K562 (cell line): ENCODE measurements around the gene BIRC5. TPM values are rescaled to one million over a fixed set of nuclear protein-coding genes. Genes with fewer than 3 reads are reported as not detected.
A peak's percentile ranks its signal among the peaks of the same experiment; 100 is the strongest.

Source experiments
- CAMTA2 ChIP-seq: fragments of 250-450 bp; sonication (Bioruptor Pico); conservative IDR thresholded peaks from 2 replicates; pipeline ENCODE4 v1.5.1; 2022
- CBX3 ChIP-seq, 2 experiments: IDR thresholded peaks; 1 replicate in 1 of 2; 2 replicates in 1 of 2; pipeline ENCODE4 v1.6.1; 2012; ENCODE audit warnings: inconsistent platforms in 2 of 2, low read length in 2 of 2, borderline replicate concordance in 1 of 2, control low read depth in 1 of 2
- CREM ChIP-seq: IDR thresholded peaks from 2 replicates; pipeline ENCODE4 v1.6.1; 2014; ENCODE audit warnings: antibody characterized with exemption, low read depth
- DIDO1 ChIP-seq: fragments of 450-650 bp; IDR thresholded peaks from 2 replicates; pipeline ENCODE4 v1.6.1; 2016; ENCODE audit warnings: low read depth, missing biosample characterization, missing genetic modification characterization
- EGR1 ChIP-seq: fragments of 450-650 bp; conservative IDR thresholded peaks from 2 replicates; pipeline ENCODE4 v1.6.1; 2017; ENCODE audit warnings: mild to moderate bottlenecking
- GABPA ChIP-seq: fragments of 200-800 bp; sonication (Bioruptor generic); conservative IDR thresholded peaks from 2 replicates; pipeline ENCODE4 v1.6.1; 2016; ENCODE audit warnings: low read depth, missing genetic modification characterization, missing compliant biosample characterization
- GATAD2A ChIP-seq: fragments of 450-650 bp; IDR thresholded peaks from 2 replicates; pipeline ENCODE4 v1.6.1; 2017
- HDAC8 ChIP-seq: fragments of 450-650 bp; IDR thresholded peaks from 2 replicates; pipeline ENCODE4 v1.6.1; 2016; ENCODE audit warnings: mild to moderate bottlenecking, missing genetic modification characterization, moderate library complexity, missing compliant biosample characterization
- JUNB ChIP-seq: fragments of 450-650 bp; formaldehyde crosslinking; conservative IDR thresholded peaks from 2 replicates; pipeline ENCODE4 v1.4.0; 2020; ENCODE audit warnings: mild to moderate bottlenecking
- NR2C1 ChIP-seq, 2 experiments: fragments of 450-650 bp; IDR thresholded peaks; 2 replicates each; pipeline ENCODE4 v1.6.1; 2017; ENCODE audit warnings: mild to moderate bottlenecking in 2 of 2, antibody characterized with exemption in 1 of 2, inconsistent platforms in 1 of 2, missing compliant biosample characterization in 1 of 2, missing genetic modification characterization in 1 of 2
- PRPF4 ChIP-seq: fragments of 200-400 bp; formaldehyde crosslinking; IDR thresholded peaks from one replicate; pipeline ENCODE4 v1.6.1; 2017; ENCODE audit warnings: low read length, low read depth, mild to moderate bottlenecking; ENCODE audit not compliant: insufficient read depth, poor library complexity, severe bottlenecking
- SIRT6 ChIP-seq: IDR thresholded peaks from one replicate; pipeline ENCODE4 v1.6.1; 2012; ENCODE audit warnings: low read depth, mild to moderate bottlenecking, control low read depth, inconsistent platforms, low read length, moderate library complexity
- YBX1 ChIP-seq: fragments of 450-650 bp; IDR thresholded peaks from 2 replicates; pipeline ENCODE4 v1.7.1; 2016; ENCODE audit warnings: mild to moderate bottlenecking
- ZFP30 ChIP-seq: fragments of 250-450 bp; sonication (Bioruptor Pico); IDR thresholded peaks from 2 replicates; pipeline ENCODE4 v1.8.0; 2022; ENCODE audit warnings: moderate library complexity, mild to moderate bottlenecking, inconsistent platforms, borderline replicate concordance
- ZNF124 ChIP-seq: sonication (generic); formaldehyde crosslinking; IDR thresholded peaks from 2 replicates; pipeline ENCODE4 v1.8.1; 2022; ENCODE audit warnings: missing genetic modification reagents
- ZNF175 ChIP-seq: fragments of 200-800 bp; sonication (Bioruptor generic); IDR thresholded peaks from 2 replicates; pipeline ENCODE4 v1.6.1; 2016; ENCODE audit warnings: low read depth, mild to moderate bottlenecking, missing genetic modification characterization, missing compliant biosample characterization
- ZNF232 ChIP-seq: sonication (generic); formaldehyde crosslinking; IDR thresholded peaks from 2 replicates; pipeline ENCODE4 v1.8.0; 2022; ENCODE audit warnings: mild to moderate bottlenecking, missing genetic modification reagents
- ZNF507 ChIP-seq: conservative IDR thresholded peaks from 2 replicates; pipeline ENCODE4 v1.6.1; 2017; ENCODE audit warnings: missing genetic modification characterization, missing compliant biosample characterization
- ZNF75A ChIP-seq: fragments of 450-650 bp; formaldehyde crosslinking; IDR thresholded peaks from 2 replicates; pipeline ENCODE4 v1.4.0; 2020; ENCODE audit warnings: mild to moderate bottlenecking
- ZNF76 ChIP-seq: fragments of 250-450 bp; sonication (Bioruptor Pico); IDR thresholded peaks from 2 replicates; pipeline ENCODE4 v1.4.0; 2020; ENCODE audit warnings: mild to moderate bottlenecking, moderate library complexity, borderline replicate concordance
- polyA plus RNA-seq, 8 experiments: library from polyadenylated mRNA; depleted of rRNA in 4 of 8; stranded (reverse) in 5 of 8; unstranded in 3 of 8; fragments of >200 nt; fragmentation: Nextera tagmentation in 2 of 8; fragmentation: Illumina TruSeq in 1 of 8; extraction: Ambion mirVana in 2 of 8; extraction: Trizol in 1 of 8; gene quantifications; 2 replicates each; pipeline versions ENCODE4 v1.2.1 to v1.2.3, GENCODE V29; 2011 to 2014; ENCODE audit warnings: inconsistent platforms in 1 of 8, missing spikeins in 1 of 8
- total RNA-seq, 7 experiments: library from RNA; depleted of rRNA in 6 of 7; stranded (reverse); fragments of >200 nt in 6 of 7; fragmentation: Illumina TruSeq in 2 of 7; extraction: Trizol in 2 of 7; gene quantifications; 2 replicates each; pipeline versions ENCODE4 v1.2.1 to v1.2.3, GENCODE V29; 2011 to 2021; ENCODE audit warnings: low replicate concordance in 1 of 7
- TF ChIP-seq, protein P1 (sequence below), 2 experiments: fragments of 450-650 bp; IDR thresholded peaks; 2 replicates each; pipeline ENCODE4 v1.6.1; 2016
- TF ChIP-seq, protein P2 (sequence below): fragments of 450-650 bp; conservative IDR thresholded peaks from 2 replicates; pipeline ENCODE4 v1.6.1; 2016; ENCODE audit warnings: missing genetic modification characterization, low read depth, mild to moderate bottlenecking, missing compliant biosample characterization, moderate library complexity
- TF ChIP-seq, protein P3 (sequence below): fragments of 450-650 bp; IDR thresholded peaks from 2 replicates; pipeline ENCODE4 v1.6.1; 2017; ENCODE audit warnings: antibody characterized with exemption, mild to moderate bottlenecking

Gene BIRC5
- total and polyA plus RNA-seq, 9 of the 15 experiments (the other 6 are each of a cell fraction or from before 2014, with no cell fraction given): 64.4 to 140 (median 101) TPM

DNA sequence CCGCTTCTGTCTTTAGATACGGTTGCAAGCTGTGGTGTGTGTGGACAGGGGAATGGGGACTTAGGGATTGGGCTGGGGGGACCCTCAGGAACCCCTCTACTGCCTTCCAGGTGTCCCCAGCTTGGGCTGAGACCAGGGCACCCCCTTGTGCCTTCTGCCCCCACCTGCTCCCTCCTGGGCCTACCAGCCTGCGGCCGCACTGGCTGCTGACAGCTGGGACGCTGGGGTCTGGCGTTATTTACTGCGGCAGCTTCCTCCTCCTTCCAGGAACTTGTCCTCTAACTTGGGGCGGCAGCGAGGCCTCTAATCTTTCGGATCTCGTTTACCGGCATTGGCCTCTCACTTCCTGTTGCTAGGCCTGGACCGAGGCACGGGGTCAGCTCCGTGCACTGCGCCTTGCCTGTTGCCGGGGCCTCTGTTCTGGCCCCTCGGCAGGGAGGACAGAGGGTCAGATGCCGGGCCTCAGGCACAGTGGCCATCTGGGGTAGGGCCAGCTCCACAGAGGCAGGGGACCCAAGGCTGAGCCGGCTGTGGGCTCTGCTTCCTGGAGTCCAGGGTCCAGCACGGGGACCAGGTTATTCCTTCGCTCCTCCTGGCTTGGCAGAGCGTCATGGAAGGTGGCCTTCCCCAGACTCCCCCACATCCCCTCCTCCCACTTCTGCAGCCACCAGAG lies 49.1 kb downstream of the BIRC5 start (continued):
- TF ChIP-seq, protein P1, sequence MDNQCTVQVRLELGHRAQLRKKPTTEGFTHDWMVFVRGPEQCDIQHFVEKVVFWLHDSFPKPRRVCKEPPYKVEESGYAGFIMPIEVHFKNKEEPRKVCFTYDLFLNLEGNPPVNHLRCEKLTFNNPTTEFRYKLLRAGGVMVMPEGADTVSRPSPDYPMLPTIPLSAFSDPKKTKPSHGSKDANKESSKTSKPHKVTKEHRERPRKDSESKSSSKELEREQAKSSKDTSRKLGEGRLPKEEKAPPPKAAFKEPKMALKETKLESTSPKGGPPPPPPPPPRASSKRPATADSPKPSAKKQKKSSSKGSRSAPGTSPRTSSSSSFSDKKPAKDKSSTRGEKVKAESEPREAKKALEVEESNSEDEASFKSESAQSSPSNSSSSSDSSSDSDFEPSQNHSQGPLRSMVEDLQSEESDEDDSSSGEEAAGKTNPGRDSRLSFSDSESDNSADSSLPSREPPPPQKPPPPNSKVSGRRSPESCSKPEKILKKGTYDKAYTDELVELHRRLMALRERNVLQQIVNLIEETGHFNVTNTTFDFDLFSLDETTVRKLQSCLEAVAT (IDR thresholded peaks at IDR 0.05): no peak
- TF ChIP-seq GABPA: peak; percentile 82
- TF ChIP-seq YBX1: no peak
- TF ChIP-seq GATAD2A: peak; percentile 86; the same call in 1 of the 2 replicates
- peak; percentile 74 for TF ChIP-seq ZNF175 (CRISPR knock-in tag)
- TF ChIP-seq SIRT6: no peak
- TF ChIP-seq ZNF76 (CRISPR knock-in tag): no peak
- TF ChIP-seq PRPF4: no peak
- TF ChIP-seq JUNB (CRISPR knock-in tag): no peak
- TF ChIP-seq ZFP30: no peak
- TF ChIP-seq ZNF124 (CRISPR knock-in tag): no peak
- TF ChIP-seq DIDO1 (tag): no peak
- TF ChIP-seq CBX3 (IDR thresholded peaks at IDR 0.05; ENCODE audit: borderline replicate concordance in 1 of 2, low read length in 2 of 2): 0 out of 3 replicates have a peak, but pooled peaks of 1 of the 2 experiments have one; percentile 52
- TF ChIP-seq HDAC8 (tag): no peak; the same call in 1 of the 2 replicates
- no peak for TF ChIP-seq EGR1
- TF ChIP-seq, protein P2, sequence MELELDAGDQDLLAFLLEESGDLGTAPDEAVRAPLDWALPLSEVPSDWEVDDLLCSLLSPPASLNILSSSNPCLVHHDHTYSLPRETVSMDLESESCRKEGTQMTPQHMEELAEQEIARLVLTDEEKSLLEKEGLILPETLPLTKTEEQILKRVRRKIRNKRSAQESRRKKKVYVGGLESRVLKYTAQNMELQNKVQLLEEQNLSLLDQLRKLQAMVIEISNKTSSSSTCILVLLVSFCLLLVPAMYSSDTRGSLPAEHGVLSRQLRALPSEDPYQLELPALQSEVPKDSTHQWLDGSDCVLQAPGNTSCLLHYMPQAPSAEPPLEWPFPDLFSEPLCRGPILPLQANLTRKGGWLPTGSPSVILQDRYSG (tag): peak; percentile 76
- no peak for TF ChIP-seq ZNF507 (tag)
- TF ChIP-seq CAMTA2: no peak
- TF ChIP-seq, protein P3, sequence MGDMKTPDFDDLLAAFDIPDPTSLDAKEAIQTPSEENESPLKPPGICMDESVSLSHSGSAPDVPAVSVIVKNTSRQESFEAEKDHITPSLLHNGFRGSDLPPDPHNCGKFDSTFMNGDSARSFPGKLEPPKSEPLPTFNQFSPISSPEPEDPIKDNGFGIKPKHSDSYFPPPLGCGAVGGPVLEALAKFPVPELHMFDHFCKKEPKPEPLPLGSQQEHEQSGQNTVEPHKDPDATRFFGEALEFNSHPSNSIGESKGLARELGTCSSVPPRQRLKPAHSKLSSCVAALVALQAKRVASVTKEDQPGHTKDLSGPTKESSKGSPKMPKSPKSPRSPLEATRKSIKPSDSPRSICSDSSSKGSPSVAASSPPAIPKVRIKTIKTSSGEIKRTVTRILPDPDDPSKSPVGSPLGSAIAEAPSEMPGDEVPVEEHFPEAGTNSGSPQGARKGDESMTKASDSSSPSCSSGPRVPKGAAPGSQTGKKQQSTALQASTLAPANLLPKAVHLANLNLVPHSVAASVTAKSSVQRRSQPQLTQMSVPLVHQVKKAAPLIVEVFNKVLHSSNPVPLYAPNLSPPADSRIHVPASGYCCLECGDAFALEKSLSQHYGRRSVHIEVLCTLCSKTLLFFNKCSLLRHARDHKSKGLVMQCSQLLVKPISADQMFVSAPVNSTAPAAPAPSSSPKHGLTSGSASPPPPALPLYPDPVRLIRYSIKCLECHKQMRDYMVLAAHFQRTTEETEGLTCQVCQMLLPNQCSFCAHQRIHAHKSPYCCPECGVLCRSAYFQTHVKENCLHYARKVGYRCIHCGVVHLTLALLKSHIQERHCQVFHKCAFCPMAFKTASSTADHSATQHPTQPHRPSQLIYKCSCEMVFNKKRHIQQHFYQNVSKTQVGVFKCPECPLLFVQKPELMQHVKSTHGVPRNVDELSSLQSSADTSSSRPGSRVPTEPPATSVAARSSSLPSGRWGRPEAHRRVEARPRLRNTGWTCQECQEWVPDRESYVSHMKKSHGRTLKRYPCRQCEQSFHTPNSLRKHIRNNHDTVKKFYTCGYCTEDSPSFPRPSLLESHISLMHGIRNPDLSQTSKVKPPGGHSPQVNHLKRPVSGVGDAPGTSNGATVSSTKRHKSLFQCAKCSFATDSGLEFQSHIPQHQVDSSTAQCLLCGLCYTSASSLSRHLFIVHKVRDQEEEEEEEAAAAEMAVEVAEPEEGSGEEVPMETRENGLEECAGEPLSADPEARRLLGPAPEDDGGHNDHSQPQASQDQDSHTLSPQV: peak; percentile 99
- TF ChIP-seq ZNF75A: peak; percentile 4; the same call in 1 of the 2 replicates
- peak; percentile 64 for TF ChIP-seq NR2C1 (IDR thresholded peaks at IDR 0.05)
- TF ChIP-seq NR2C1 (tag; IDR thresholded peaks at IDR 0.05): peak; percentile 78
- TF ChIP-seq ZNF232 (CRISPR knock-in tag): no peak
- peak; percentile 42; the same call in 1 of the 2 replicates for TF ChIP-seq CREM
